ENCODE data around the gene PRICKLE4. TPM values are rescaled to one million over a fixed set of nuclear protein-coding genes. Genes with fewer than 3 reads are reported as not detected.
A peak's percentile ranks its signal among the peaks of the same experiment; 100 is the strongest.

The PRICKLE4 gene
- total and polyA plus RNA-seq, 2 of the 13 experiments (the other 11 are each of a cell fraction or from before 2014, with no cell fraction given), result 0.92 to 1.2 TPM

DNA sequence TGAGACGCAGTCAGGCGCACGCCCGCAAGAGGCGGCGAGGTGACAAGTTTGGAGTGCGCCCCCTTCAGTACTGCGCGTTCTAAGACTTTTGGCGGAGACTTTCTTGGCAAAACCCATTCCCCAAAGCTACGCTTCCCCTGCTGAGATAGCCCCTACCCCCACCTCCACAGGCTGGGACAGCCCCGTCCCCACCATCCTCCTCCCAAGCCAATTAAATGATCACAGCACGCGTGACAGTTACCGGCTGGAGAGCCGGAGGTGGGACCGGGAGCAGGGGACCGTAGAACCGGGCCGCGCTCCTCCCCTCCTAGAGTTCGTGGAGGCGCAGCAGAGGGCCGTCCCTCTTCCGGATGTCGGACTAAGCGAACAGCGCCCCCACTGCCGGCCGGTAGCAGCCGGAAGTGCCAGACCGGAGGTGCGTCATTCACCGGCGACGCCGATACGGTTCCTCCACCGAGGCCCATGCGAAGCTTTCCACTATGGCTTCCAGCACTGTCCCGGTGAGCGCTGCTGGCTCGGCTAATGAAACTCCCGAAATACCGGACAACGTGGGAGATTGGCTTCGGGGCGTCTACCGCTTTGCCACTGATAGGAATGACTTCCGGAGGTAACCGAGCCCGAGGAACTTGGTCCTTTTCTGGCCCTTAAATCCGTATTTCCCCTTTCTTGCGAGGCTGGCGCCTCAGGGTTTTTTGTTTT lies 6.8 kb downstream of the PRICKLE4 start, which contains the start of gene TOMM6 (continued):
- TF ChIP-seq, protein P1, sequence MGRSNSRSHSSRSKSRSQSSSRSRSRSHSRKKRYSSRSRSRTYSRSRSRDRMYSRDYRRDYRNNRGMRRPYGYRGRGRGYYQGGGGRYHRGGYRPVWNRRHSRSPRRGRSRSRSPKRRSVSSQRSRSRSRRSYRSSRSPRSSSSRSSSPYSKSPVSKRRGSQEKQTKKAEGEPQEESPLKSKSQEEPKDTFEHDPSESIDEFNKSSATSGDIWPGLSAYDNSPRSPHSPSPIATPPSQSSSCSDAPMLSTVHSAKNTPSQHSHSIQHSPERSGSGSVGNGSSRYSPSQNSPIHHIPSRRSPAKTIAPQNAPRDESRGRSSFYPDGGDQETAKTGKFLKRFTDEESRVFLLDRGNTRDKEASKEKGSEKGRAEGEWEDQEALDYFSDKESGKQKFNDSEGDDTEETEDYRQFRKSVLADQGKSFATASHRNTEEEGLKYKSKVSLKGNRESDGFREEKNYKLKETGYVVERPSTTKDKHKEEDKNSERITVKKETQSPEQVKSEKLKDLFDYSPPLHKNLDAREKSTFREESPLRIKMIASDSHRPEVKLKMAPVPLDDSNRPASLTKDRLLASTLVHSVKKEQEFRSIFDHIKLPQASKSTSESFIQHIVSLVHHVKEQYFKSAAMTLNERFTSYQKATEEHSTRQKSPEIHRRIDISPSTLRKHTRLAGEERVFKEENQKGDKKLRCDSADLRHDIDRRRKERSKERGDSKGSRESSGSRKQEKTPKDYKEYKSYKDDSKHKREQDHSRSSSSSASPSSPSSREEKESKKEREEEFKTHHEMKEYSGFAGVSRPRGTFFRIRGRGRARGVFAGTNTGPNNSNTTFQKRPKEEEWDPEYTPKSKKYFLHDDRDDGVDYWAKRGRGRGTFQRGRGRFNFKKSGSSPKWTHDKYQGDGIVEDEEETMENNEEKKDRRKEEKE (IDR thresholded peaks at IDR 0.05), result no peak
- no peak for TF ChIP-seq PHB2 (IDR thresholded peaks at IDR 0.05; ENCODE audit: partially characterized antibody)
- peak; percentile 97 for TF ChIP-seq XRCC5 (optimal IDR thresholded peaks at IDR 0.05; ENCODE audit: low read length)
- peak; percentile 82 for TF ChIP-seq TOPORS (CRISPR knock-in tag; IDR thresholded peaks at IDR 0.05)
- TF ChIP-seq ZNF451 (CRISPR knock-in tag; IDR thresholded peaks at IDR 0.05), result peak; percentile 86
- TF ChIP-seq ZIK1 (CRISPR knock-in tag; IDR thresholded peaks at IDR 0.05; ENCODE audit: borderline replicate concordance, low read depth), result 0 out of 2 replicates have a peak, but pooled peaks have one; percentile 72
- TF ChIP-seq, protein P2, sequence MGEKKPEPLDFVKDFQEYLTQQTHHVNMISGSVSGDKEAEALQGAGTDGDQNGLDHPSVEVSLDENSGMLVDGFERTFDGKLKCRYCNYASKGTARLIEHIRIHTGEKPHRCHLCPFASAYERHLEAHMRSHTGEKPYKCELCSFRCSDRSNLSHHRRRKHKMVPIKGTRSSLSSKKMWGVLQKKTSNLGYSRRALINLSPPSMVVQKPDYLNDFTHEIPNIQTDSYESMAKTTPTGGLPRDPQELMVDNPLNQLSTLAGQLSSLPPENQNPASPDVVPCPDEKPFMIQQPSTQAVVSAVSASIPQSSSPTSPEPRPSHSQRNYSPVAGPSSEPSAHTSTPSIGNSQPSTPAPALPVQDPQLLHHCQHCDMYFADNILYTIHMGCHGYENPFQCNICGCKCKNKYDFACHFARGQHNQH (CRISPR knock-in tag; IDR thresholded peaks at IDR 0.05), result peak; percentile 97
- TF ChIP-seq ZNF569 (CRISPR knock-in tag; IDR thresholded peaks at IDR 0.05; ENCODE audit: borderline replicate concordance), result no peak
- TF ChIP-seq ZSCAN9 (CRISPR knock-in tag; IDR thresholded peaks at IDR 0.05; ENCODE audit: borderline replicate concordance), result peak; percentile 55; the same call in 1 of the 2 replicates
- TF ChIP-seq ZMYM4 (CRISPR knock-in tag; IDR thresholded peaks at IDR 0.05), result peak; percentile 97
- no peak for TF ChIP-seq GLI4 (CRISPR knock-in tag; IDR thresholded peaks at IDR 0.05; ENCODE audit: borderline replicate concordance)
- no peak for TF ChIP-seq ATF7 (IDR thresholded peaks at IDR 0.05)
- no peak for TF ChIP-seq ATF7 (CRISPR knock-in tag; IDR thresholded peaks at IDR 0.05)
- TF ChIP-seq YY1 (IDR thresholded peaks at IDR 0.05; ENCODE audit: insufficient read depth, insufficient replicate concordance, low read depth, low read length), result peak; percentile 96
- peak; percentile 88; the same call in 1 of the 2 replicates for TF ChIP-seq ZFP90 (CRISPR knock-in tag; IDR thresholded peaks at IDR 0.05; ENCODE audit: borderline replicate concordance)
- peak; percentile 88; the same call in 1 of the 2 replicates for TF ChIP-seq ZNF556 (CRISPR knock-in tag; IDR thresholded peaks at IDR 0.05; ENCODE audit: borderline replicate concordance)
- no peak for TF ChIP-seq ZNF17 (CRISPR knock-in tag; IDR thresholded peaks at IDR 0.05)
- TF ChIP-seq, protein P3, sequence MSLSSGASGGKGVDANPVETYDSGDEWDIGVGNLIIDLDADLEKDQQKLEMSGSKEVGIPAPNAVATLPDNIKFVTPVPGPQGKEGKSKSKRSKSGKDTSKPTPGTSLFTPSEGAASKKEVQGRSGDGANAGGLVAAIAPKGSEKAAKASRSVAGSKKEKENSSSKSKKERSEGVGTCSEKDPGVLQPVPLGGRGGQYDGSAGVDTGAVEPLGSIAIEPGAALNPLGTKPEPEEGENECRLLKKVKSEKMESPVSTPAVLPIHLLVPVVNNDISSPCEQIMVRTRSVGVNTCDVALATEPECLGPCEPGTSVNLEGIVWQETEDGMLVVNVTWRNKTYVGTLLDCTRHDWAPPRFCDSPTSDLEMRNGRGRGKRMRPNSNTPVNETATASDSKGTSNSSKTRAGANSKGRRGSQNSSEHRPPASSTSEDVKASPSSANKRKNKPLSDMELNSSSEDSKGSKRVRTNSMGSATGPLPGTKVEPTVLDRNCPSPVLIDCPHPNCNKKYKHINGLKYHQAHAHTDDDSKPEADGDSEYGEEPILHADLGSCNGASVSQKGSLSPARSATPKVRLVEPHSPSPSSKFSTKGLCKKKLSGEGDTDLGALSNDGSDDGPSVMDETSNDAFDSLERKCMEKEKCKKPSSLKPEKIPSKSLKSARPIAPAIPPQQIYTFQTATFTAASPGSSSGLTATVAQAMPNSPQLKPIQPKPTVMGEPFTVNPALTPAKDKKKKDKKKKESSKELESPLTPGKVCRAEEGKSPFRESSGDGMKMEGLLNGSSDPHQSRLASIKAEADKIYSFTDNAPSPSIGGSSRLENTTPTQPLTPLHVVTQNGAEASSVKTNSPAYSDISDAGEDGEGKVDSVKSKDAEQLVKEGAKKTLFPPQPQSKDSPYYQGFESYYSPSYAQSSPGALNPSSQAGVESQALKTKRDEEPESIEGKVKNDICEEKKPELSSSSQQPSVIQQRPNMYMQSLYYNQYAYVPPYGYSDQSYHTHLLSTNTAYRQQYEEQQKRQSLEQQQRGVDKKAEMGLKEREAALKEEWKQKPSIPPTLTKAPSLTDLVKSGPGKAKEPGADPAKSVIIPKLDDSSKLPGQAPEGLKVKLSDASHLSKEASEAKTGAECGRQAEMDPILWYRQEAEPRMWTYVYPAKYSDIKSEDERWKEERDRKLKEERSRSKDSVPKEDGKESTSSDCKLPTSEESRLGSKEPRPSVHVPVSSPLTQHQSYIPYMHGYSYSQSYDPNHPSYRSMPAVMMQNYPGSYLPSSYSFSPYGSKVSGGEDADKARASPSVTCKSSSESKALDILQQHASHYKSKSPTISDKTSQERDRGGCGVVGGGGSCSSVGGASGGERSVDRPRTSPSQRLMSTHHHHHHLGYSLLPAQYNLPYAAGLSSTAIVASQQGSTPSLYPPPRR (CRISPR knock-in tag; IDR thresholded peaks at IDR 0.05; ENCODE audit: borderline replicate concordance), result no peak; the same call in 1 of the 2 replicates
- no peak for TF ChIP-seq ZKSCAN5 (CRISPR knock-in tag; IDR thresholded peaks at IDR 0.05)
- TF ChIP-seq PCBP2 (optimal IDR thresholded peaks at IDR 0.05; ENCODE audit: low read depth, low read length, poor library complexity, severe bottlenecking), result no peak
- TF ChIP-seq NR1H2 (CRISPR knock-in tag; IDR thresholded peaks at IDR 0.05; ENCODE audit: borderline replicate concordance, low read depth), result no peak
- no peak; the same call in 1 of the 2 replicates for TF ChIP-seq TOE1 (CRISPR knock-in tag; IDR thresholded peaks at IDR 0.05)

All from HepG2 (cell line).